Activated CD8-positive, alpha-beta memory T cell treated with anti-CD3 and anti-CD28 coated beads for 1 hour (primary cell): ENCODE data around the gene P3H3.
"Not testable (repeated sequence)": the region's sequence is repeated elsewhere in the genome, so short reads cannot be mapped to it uniquely, and the experiment has no call there.

ENCODE experiments used
- DNase-seq, 2 donors: peaks; one replicate each; pipeline ENCODE4 v3.0.0-alpha.2; 2020; ENCODE audit warnings: low read depth in 1 of 2; ENCODE audit errors: extremely low read depth in 1 of 2

Gene P3H3

DNA sequence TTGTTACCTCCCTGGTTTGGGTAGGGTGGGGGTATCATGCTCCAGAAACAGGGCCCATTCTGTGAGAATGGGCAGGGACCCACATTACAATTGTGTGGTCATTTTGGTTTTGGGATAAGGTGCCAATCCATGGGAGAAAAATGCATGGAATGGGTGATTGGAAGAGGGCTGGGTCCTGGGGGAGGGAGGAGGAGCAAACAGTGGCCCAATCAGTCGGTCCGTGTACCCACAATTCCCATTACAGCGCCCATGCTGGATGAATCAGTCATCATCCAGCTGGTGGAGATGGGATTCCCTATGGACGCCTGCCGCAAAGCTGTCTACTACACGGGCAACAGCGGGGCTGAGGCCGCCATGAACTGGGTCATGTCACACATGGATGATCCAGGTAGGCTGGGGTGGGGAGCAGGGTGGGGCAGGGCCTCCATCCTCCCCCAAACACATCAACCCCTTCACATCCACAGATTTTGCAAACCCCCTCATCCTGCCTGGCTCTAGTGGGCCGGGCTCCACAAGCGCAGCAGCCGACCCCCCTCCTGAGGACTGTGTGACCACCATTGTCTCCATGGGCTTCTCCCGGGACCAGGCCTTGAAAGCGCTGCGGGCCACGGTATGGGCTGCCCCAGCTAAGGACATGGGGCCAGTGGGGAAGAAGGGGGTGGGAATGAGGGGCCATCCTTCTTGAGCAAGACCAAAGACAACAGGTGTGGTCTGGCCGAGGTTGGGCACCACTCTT is 35.5 kb downstream of the P3H3 start:
- DNase-seq = no peak

DNA sequence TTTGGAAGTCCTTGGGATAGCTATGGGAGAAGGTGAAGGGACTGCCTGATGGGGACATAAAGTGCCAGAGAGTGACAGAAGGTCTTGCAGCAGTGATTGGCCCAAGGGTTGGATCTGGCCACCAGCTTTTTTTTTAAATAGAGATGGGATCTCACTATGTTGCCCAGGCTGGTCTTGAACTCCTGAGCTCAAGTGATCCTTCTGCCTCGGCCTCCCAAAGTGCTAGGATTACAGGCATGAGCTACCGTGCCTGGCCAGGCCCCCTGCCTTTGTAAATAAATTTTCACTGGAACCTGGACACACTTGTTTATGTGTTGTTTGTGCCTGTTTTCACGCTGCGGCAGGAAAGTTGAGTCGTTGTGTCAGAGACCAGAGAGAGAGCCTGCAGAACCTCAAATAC is 37.1 kb downstream of the P3H3 start:
- DNase-seq = not testable (repeated sequence)

DNA sequence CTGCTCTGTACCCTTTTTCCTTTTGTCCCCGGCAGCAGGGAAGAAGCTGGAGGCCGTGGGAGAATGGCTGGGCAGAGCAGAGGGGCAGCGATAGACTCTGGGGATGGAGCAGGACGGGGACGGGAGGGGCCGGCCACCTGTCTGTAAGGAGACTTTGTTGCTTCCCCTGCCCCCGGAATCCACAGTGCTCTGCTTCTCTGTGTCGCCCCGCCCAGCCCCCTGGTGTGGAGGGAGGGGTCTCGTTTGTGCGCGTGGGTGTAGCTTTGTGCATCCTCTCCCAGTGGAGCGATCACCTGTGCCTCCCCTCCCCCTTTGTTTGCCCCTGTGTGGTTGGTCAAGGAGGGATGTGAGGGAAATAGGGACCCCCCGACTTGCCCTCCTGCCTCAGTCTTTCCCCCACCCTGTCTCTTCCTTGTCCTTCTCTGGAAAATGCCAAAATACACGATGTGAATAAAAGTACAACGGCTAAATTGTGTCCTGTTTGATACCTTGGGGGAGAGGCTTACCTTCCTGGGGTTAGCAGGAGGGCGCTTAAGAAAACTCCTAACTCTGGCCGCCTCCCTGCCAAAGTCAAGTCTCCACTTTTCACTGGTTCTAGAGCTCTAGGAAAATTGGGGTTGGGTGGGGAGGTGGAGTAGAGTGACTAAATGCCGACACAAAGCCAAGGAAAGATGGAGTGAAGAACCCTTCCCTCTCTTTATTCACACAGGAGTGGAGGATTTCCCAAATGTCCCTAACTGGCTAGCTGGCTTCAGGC is 38.1 kb downstream of the P3H3 start:
- no peak for DNase-seq

DNA sequence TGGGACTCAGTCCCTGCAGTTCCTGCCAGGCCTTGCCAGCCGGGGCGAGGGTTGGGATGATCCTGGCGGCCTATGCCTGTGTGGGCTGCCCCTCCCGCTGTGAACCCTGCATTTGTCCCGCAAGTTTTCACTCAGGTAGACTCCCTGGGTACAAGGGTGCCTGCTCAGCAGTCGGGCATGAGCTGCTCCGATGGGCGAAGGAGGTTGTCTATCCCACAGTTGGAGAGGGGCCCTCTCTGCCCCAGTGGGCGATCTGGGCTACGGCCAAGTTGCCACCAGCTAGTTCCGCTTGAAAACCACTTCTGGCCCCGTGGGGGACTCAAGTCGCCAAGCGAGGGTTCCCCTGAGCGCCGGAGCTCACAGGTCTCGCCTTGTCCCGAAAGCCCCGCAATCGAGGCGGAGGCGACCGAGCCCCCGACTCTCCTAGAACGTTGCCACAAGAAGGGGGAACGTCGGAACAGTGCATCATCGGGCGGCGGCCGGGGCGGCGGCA is 38.8 kb downstream of the P3H3 start:
- DNase-seq = no peak

DNA sequence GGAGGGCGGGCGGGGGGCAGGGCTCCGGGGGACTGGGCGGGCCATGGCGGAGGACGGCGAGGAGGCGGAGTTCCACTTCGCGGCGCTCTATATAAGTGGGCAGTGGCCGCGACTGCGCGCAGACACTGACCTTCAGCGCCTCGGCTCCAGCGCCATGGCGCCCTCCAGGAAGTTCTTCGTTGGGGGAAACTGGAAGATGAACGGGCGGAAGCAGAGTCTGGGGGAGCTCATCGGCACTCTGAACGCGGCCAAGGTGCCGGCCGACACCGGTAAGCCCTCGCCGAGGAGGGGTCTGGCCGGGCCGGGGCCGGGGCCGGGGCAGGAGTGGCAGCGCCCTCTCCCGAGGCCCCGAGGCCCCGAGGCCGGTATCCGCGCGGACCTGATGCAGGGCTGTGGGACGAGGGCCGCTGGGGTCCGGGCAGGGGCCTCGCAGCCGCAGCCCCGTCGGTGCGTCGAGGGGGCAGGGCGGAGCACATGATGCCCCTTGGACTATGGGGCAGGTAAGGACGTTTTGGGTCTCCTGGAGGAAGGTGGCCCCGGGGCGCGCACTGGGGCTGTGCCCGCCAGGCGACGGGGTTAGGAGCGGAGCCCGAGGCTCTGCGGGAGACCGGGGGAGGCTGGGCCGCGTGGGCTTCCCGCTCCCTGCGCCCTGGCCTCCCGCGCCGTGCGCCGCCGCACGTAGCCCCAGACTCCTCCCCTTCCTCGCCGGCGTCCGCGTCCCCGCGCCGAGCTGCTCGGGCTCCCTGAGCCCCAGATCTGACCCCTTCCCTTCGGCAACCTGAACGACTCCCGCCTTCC is 39.4 kb downstream of the P3H3 start, which contains the start of gene TPI1:
Gene TPI1, plus strand, starts transcription at position 119 of the 798 bp plus-strand sequence. Its CDS starts 36 bp downstream, at position 155.
- peak in 1 of 2 donors; percentile 67 for DNase-seq

DNA sequence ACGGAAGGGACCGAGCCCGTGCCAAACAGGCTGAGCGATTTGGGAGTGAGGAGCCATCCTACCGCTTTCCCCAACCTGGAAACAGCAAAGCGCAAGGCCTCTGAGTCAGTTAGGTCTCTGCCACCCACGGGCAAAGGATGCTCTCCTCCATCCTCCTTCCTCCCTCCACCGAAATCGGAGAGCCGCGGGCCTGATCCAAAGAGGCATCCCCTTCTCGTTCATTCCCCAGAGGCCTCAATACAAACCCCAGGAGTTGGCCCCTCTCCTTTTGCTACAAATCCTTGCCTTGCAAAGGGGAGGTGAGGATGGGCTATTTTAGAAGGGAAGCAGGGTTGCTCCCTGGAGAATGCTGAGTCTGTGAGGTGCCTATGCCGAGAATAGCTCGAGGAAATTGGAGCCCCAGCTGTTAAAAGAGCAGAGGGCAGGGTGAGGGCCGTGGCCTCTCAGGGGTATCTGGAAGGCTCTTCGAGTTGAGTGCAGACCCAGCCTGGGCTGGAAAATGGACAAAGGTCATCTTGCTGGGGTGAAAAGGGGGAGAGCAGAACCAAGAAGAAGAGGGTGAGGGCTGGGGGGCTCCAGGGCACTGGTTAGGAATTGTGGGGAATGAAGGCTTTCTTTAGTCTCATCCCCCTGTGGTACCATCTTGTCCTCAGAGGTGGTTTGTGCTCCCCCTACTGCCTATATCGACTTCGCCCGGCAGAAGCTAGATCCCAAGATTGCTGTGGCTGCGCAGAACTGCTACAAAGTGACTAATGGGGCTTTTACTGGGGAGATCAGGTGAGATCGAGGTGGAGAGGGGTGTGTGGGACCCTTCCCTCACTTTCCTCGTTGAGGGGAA is 40.2 kb downstream of the P3H3 start:
- DNase-seq = no peak

DNA sequence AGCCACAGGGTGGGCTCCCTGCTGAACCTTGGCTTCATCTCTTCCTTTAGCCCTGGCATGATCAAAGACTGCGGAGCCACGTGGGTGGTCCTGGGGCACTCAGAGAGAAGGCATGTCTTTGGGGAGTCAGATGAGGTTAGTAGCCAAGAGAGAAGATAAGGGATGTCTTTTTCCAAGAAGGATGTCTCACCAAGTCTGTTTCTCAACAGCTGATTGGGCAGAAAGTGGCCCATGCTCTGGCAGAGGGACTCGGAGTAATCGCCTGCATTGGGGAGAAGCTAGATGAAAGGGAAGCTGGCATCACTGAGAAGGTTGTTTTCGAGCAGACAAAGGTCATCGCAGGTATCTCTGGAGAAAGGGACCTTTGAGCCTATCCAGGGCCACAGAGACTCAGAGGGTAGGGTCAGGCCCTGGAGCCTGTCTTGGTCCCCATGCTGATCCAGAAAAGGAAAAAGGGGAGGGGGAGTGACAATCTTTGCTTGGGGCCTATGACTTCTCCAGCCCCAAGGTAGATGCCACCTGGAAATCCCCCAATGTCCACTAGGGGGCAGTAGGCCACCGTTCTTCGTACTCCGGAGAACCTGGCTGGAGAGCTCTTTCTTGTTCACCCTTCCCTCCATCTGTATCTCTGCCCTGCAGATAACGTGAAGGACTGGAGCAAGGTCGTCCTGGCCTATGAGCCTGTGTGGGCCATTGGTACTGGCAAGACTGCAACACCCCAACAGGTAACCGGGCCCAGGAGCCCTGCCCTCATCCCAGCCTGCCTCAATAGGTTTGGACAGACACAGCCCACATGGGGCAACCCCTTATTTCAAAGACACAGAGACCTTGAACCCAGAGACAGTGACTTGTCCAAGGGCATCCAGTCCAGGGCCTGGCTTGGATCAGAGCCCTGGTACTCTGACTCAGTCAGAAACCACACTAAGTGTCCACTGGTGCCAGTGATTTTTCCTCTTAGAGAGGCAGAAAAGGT is 41.1 kb downstream of the P3H3 start:
- DNase-seq = peak; percentile 65 to 80

DNA sequence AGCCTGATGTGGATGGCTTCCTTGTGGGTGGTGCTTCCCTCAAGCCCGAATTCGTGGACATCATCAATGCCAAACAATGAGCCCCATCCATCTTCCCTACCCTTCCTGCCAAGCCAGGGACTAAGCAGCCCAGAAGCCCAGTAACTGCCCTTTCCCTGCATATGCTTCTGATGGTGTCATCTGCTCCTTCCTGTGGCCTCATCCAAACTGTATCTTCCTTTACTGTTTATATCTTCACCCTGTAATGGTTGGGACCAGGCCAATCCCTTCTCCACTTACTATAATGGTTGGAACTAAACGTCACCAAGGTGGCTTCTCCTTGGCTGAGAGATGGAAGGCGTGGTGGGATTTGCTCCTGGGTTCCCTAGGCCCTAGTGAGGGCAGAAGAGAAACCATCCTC is 42.1 kb downstream of the P3H3 start:
- not testable (repeated sequence) for DNase-seq

DNA sequence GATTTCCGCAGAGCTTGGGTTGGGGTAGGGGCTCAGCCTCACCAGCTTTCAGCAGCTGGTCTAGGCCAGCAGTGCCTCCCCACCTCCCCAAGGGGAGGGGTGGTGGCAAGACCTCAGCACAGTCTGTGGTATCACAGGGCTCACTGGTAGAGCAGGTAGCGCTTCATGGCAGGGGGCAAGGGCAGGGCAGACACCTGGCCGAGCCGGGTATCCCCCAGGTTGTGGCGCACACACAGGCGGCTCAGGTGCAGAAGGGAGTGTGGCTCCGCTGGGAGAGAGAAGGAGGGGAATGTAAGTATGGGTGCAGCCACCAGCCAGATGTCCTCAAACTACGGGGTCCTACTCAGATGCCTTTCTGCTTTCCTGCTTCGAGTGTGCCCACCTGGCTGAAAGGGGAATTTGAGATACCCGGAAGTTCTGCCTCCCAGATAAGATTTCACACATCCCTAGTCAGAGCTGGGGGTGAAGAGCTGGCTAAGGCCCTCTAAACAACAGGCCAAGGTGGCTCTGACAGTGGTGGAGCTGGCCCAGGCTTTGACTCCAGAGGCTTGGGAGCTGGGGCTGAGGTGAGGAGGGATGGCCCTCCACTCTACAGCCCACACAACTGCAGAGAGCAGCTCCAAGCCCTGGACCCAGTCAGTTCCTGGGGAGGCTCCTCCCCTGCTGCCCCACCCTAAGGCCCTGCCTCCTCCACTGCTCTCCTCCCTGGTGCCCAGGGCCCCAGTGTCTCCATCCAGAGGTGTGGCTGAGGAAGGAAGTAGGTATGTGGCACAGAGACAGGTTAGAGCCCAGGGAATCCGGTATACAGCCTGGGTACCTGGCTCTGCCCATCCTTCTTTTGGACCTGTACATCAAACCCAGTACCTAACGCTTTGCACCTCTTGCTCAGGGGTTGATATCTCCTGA is 43.1 kb downstream of the P3H3 start:
- no peak for DNase-seq

DNA sequence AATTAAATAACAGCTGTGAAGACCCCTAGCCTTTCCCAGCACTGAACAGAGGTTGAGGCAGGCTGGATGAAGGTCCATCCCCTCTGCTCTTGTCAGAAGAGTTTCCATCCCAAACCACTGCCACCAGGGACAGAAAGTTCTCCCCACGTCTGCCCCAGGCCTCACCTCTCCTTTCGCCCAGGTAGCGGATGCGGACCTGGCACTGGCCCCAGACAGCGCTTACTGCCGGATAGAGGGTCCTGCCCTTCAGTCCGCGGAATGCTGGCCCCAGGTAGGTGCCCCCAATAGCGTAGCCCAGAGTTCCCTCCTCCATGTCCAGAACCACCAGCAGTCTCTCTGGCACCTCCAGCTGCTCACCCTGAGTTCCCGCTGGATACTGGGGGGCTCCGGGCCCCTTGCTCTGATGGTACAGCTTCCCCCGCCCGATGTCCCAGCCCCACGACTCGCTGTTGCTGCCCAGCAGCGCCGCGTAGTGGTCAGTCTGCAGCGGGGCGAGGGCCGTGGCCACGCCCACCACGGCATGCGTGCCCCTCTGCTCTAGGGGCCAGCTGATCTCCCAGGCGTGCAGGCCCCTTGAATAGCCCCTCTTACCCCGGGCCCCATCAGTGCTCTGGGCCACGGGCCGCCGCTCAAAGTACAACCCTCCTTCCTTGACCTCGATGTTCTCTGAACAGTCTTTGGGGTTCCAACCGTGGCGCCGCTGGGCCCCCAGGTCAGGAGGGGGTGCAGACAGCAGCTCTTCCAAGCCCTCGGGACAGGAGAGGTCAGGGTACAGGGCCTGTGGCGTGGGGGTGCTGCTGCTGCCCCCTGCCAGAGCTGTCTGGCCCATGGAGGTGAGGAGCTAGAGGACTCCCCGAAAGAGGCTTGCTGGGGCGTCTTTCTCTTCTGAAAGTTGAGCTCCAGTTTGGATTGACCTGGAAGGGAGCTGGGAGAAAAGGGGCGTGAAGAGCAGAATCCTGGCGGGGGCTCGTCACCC is 44.2 kb downstream of the P3H3 start:
- DNase-seq = peak in 1 of 2 donors; percentile 75

DNA sequence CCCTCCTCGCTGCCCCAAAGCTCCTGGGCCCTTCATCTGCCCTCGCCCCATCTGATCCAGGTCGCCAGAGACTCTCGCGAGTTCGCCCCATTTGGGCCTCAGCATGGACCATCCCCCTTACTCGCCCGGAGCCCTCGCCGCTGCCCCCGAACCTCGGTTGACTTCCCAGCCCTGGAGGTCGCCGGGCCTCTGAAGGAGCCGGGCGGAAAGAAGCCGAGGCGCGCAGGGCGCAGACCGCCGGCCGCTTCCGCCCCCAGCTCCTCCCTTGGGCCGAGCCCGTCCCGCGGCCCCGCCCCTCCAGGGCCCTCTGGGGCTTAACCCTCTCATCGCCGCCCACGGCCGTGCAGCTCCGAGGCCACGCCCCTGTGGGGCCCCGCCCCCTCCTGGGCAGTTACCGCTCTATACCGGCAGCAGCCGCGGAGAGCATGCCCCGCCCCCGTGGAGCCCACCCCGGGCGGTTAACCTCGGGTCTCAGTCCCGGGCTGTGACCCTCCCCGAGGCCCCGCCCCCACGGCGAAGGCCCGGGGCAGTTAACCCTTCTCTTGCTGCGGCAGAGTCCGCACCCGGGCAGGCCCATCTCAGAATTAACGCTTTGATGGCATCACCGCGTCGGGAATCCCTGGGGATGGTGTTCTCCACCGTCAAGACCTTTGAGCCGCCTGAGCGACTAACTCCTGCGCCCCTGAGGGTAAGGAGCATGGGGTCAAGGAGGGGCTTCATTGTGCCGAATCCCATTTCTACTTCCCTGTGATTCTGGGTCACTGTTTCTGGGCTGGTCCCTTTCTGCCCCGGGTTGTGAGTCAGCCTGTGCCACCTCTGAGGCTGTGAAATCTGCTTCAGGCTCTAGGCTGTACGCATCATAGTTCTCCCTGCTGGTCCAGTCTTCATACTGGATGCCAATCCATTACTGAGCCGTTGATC is 45.1 kb downstream of the P3H3 start, which contains the start of gene SPSB2:
Gene SPSB2, minus strand, starts transcription at position 210 of the 921 bp plus-strand sequence. CDS start 402 bp downstream, outside the sequence.
- peak; percentile 93 to 100 for DNase-seq

DNA sequence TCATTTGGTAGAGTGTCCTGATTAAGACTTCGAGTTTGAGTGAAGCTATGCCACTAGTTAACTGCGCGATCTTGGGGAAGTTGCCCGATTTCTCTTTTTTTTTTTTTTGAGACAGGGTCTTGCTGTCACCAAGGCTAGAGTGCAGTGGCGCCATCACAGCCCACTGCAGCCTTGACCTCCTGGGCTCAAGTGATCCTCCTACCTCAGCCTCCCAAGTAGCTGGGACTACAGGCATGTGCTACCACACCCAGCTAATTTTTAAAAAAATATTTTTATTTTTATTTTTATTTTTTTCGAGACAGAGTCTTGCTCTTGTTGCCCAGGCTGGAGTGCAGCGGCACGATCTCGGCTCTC is 45.8 kb downstream of the P3H3 start:
- not testable (repeated sequence) for DNase-seq

DNA sequence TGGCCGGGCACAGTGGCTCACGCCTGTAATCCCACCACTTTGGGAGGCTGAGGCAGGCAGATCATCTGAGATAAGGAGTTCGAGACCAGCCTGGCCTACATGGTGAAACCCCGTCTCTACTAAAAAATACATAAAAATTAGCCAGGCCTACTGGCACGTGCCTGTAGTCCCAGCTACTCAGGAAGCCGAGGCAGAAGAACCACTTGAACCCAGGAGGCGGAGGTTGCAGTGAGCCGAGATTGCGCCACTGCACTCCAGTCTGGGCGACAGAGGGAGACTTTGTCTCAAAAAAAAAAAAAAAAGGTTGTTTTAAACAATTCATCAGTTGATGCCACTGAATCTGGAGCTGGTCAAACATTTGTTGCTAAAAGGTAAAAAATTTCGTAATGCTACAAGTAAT is 51.6 kb downstream of the P3H3 start:
- DNase-seq = not testable (repeated sequence)

DNA sequence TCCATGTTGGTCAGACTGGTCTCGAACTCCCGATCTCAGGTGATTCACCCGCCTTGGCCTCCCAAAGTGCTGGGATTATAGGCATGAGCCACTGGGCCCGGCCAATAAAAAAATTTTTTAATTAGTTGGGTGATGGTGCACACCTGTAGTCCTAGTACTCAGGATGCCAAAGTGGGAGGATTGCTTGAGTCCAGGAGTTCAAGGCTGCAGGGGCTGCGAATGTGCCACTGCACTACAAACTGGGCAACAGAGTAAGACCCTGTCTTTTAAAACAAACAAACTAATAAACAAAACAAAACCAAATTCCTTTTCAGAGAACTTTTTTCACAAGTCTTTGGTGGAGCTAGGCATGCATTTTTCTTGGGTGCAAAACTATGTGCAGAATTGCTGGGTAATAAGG is 55.0 kb downstream of the P3H3 start:
- no peak for DNase-seq

DNA sequence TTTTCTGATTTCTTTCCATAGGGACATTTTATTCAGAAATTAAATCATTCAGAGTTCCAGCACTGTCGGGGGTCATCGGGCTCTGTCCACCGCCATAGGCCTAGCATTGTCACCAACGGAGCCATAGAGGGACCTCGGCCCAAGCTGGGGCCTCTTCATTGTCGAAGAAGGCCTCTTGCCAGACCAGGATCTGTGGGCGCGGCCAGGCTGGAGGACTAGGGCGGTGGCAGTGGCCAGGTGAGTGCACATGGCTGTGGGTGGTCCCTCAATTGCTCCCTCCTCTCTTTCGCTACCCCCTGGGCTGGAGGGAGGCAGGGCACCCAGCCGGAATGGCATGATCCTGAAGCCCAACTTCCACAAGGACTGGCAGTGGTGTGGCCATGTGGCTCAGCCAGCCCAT is 55.5 kb downstream of the P3H3 start:
- no peak for DNase-seq

DNA sequence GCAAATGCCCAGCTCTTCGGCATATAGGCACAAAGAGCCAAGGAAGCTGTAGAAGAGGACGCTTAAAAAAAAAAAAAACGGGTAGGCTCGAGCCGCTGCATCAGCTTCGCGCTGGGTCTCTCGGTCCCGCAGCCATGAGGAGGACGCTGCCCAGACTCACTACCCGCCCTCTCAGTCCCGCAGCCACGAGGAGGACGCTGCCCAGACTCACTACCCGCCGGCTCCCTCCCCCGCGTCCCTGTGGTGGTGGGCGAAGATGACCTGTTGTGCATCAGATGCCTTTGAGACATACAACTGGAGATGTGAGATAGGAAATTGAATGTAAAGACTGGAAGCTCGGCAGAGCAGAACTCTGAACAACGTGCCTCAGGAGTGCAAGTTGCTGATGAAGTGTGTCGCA is 56.3 kb downstream of the P3H3 start:
- DNase-seq = no peak
